ENCODE measurements around the gene TMEM167B. TPM values are rescaled to one million over a fixed set of nuclear protein-coding genes. Genes with fewer than 3 reads are reported as not detected.
A peak's percentile ranks its signal among the peaks of the same experiment; 100 is the strongest.

Gene TMEM167B
- total and polyA plus RNA-seq, 4 donors = 5.4 to 15.4 (median 13.2) TPM

DNA sequence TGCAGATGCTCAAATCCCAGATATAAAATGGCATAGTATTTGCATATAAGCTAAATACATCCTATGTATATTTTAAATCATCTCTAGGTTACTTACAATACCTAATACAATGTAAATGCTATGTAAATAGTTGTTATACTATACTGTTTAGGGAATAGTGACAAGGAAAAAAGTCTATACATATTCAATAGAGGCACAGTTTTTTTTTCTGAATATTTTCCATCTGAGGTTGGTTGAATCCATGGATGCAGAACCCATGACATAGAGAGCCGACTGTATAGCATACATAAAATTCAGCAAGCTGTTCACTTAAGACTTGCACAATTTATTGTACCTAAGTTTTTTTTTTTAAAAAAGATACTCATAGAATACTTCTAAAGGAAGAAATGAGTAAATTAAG is 21.3 kb upstream of the TMEM167B start (continued):
- TF ChIP-seq, protein P1, sequence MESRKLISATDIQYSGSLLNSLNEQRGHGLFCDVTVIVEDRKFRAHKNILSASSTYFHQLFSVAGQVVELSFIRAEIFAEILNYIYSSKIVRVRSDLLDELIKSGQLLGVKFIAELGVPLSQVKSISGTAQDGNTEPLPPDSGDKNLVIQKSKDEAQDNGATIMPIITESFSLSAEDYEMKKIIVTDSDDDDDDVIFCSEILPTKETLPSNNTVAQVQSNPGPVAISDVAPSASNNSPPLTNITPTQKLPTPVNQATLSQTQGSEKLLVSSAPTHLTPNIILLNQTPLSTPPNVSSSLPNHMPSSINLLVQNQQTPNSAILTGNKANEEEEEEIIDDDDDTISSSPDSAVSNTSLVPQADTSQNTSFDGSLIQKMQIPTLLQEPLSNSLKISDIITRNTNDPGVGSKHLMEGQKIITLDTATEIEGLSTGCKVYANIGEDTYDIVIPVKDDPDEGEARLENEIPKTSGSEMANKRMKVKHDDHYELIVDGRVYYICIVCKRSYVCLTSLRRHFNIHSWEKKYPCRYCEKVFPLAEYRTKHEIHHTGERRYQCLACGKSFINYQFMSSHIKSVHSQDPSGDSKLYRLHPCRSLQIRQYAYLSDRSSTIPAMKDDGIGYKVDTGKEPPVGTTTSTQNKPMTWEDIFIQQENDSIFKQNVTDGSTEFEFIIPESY (IDR thresholded peaks at IDR 0.05) = no peak
- TF ChIP-seq SP1 (IDR thresholded peaks at IDR 0.05) (no peak), EGR1 (IDR thresholded peaks at IDR 0.05; ENCODE audit: low read depth in 2 of 2) (no peak), YY1 (IDR thresholded peaks at IDR 0.05) (no peak), TAF1 (conservative IDR thresholded peaks at IDR 0.05) (no peak)
- TF ChIP-seq, protein P2, sequence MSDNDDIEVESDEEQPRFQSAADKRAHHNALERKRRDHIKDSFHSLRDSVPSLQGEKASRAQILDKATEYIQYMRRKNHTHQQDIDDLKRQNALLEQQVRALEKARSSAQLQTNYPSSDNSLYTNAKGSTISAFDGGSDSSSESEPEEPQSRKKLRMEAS (IDR thresholded peaks at IDR 0.05) = no peak
- TF ChIP-seq, protein P3, sequence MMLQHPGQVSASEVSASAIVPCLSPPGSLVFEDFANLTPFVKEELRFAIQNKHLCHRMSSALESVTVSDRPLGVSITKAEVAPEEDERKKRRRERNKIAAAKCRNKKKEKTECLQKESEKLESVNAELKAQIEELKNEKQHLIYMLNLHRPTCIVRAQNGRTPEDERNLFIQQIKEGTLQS (IDR thresholded peaks at IDR 0.05) = no peak

DNA sequence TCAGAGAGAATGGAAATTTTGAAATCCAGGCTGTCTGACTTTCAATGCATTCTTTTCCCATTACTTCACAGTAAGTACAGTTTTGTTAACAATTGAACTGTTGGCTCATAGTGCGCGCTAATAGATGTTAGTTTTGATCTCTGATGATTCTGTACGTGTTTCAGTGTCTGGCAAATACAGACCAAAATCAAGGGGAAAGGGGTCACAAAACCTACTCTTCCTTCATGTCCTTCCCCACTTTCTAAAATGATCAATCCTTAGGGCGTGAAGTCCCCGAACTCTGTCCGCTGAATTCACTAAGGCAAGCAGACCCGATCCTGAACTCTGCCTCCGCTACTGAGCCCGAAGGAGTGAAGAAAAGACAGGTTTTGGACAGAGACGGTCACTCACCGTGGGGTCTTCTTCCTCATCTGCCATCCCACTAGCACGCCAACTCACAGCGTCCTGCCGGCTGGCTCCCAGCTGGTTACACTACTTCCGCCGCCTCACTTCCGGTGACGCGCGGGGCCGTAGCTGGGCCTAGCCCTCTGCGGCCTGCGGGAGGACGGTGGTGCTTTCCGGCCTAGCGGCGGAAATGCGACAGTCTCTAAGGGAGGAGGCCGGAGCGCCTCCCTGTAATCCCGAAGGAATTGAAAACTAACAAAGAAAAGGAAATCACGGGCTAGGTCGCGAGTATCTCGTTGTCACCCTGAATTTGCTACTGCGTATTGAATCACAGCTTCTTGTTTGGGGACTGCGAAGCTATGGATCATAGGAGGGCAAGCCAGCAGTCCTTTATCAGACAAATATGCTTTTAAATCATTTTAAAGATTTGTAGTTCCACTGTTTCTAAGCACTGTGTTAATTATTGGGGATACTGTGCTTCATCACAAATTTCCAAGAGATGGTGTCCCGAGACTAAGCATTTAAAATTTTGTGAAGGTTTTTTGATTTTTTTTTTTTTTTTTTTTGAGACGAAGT is 14.8 kb upstream of the TMEM167B start, which contains the start of gene TAF13:
TSS of gene TAF13 (minus strand) at position 473 of the 960 bp plus-strand sequence. CDS start at position 417, 56 bp downstream.
- peak within 1 kb of the TSS; percentile 34 to 91 for H3K9ac ChIP-seq (ENCODE audit: low read depth in 1 of 2, low read length in 2 of 2)
- DNase-seq (ENCODE audit: low spot score) = peak; percentile 90
- peak within 1 kb of the TSS; percentile 72 to 100 (median 90) for H3K4me3 ChIP-seq (ENCODE audit: low read depth in 1 of 3, low read length in 3 of 3)
- H3K36me3 ChIP-seq (ENCODE audit: control insufficient read depth in 4 of 4, insufficient read depth in 3 of 4, low read depth in 1 of 4, low read length in 3 of 4) = no peaks in the 10 kb centered on the region
- H3K9me3 ChIP-seq (ENCODE audit: control insufficient read depth in 4 of 4, low read length in 3 of 4) = no peaks in the 10 kb centered on the region
- 6% methylated on average over 39 of the region's 39 CpGs for WGBS
- no peaks in the 10 kb centered on the region for H3K27me3 ChIP-seq (ENCODE audit: control insufficient read depth in 4 of 4, insufficient read depth in 4 of 4, low read length in 3 of 4)
- peaks cover 0 to 8% (median 7%) of the 10 kb centered on the region in 4 donors for H3K4me1 ChIP-seq (ENCODE audit: control insufficient read depth in 4 of 4, insufficient read depth in 4 of 4, low read length in 3 of 4)
- TF ChIP-seq JUND (IDR thresholded peaks at IDR 0.05) = peak in 1 of 2 donors; percentile 22
- TF ChIP-seq, protein P2 (IDR thresholded peaks at IDR 0.05) = peak; percentile 55
- TF ChIP-seq, protein P4, sequence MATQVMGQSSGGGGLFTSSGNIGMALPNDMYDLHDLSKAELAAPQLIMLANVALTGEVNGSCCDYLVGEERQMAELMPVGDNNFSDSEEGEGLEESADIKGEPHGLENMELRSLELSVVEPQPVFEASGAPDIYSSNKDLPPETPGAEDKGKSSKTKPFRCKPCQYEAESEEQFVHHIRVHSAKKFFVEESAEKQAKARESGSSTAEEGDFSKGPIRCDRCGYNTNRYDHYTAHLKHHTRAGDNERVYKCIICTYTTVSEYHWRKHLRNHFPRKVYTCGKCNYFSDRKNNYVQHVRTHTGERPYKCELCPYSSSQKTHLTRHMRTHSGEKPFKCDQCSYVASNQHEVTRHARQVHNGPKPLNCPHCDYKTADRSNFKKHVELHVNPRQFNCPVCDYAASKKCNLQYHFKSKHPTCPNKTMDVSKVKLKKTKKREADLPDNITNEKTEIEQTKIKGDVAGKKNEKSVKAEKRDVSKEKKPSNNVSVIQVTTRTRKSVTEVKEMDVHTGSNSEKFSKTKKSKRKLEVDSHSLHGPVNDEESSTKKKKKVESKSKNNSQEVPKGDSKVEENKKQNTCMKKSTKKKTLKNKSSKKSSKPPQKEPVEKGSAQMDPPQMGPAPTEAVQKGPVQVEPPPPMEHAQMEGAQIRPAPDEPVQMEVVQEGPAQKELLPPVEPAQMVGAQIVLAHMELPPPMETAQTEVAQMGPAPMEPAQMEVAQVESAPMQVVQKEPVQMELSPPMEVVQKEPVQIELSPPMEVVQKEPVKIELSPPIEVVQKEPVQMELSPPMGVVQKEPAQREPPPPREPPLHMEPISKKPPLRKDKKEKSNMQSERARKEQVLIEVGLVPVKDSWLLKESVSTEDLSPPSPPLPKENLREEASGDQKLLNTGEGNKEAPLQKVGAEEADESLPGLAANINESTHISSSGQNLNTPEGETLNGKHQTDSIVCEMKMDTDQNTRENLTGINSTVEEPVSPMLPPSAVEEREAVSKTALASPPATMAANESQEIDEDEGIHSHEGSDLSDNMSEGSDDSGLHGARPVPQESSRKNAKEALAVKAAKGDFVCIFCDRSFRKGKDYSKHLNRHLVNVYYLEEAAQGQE (IDR thresholded peaks at IDR 0.05) = peak; percentile 78
- TF ChIP-seq, protein P1 (IDR thresholded peaks at IDR 0.05) = peak; percentile 70
- TF ChIP-seq FOXA1 (IDR thresholded peaks at IDR 0.05) = no peak
- TF ChIP-seq, protein P5, sequence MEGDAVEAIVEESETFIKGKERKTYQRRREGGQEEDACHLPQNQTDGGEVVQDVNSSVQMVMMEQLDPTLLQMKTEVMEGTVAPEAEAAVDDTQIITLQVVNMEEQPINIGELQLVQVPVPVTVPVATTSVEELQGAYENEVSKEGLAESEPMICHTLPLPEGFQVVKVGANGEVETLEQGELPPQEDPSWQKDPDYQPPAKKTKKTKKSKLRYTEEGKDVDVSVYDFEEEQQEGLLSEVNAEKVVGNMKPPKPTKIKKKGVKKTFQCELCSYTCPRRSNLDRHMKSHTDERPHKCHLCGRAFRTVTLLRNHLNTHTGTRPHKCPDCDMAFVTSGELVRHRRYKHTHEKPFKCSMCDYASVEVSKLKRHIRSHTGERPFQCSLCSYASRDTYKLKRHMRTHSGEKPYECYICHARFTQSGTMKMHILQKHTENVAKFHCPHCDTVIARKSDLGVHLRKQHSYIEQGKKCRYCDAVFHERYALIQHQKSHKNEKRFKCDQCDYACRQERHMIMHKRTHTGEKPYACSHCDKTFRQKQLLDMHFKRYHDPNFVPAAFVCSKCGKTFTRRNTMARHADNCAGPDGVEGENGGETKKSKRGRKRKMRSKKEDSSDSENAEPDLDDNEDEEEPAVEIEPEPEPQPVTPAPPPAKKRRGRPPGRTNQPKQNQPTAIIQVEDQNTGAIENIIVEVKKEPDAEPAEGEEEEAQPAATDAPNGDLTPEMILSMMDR (IDR thresholded peaks at IDR 0.05; ENCODE audit: low read depth, low read length, missing input control) = peak; percentile 28
- TF ChIP-seq FOXA2 (IDR thresholded peaks at IDR 0.05) = no peak
- peak; percentile 15 to 24 for TF ChIP-seq RXRA (IDR thresholded peaks at IDR 0.05)
- TF ChIP-seq RAD21 (IDR thresholded peaks at IDR 0.05) = peak; percentile 55 to 60
- TF ChIP-seq, protein P3 (IDR thresholded peaks at IDR 0.05) = no peak
- TF ChIP-seq EGR1 (IDR thresholded peaks at IDR 0.05; ENCODE audit: low read depth in 2 of 2) = no peak
- TF ChIP-seq HNF4A (conservative IDR thresholded peaks at IDR 0.05) = no peak
- no peak for TF ChIP-seq HNF4G (IDR thresholded peaks at IDR 0.05)
- TF ChIP-seq NR2F2 (IDR thresholded peaks at IDR 0.05) = peak; percentile 27
- TF ChIP-seq GABPA (IDR thresholded peaks at IDR 0.05 in 1 of 2, conservative IDR thresholded peaks at IDR 0.05 in 1 of 2) = peak; percentile 94 to 100
- TF ChIP-seq SP1 (IDR thresholded peaks at IDR 0.05) = peak; percentile 73
- TF ChIP-seq TAF1 (conservative IDR thresholded peaks at IDR 0.05) = peak; percentile 53
- TF ChIP-seq YY1 (IDR thresholded peaks at IDR 0.05) = peak; percentile 89
- H3K27ac ChIP-seq (ENCODE audit: low read depth in 1 of 2, low read length in 2 of 2) = peak within 1 kb of the TSS; percentile 63 to 82

Measured in liver (tissue), 9 donors.